Smooth muscle cell (in vitro differentiated cells): ENCODE data around the gene ZNF586. TPM values are rescaled to one million over a fixed set of nuclear protein-coding genes. Genes with fewer than 3 reads are reported as not detected.
"Not testable (repeated sequence)": the region's sequence is repeated elsewhere in the genome, so short reads cannot be mapped to it uniquely, and the experiment has no call there.

Source experiments
- DNase-seq: peaks from one replicate; lab custom pipeline; 2025; ENCODE audit not compliant: unreplicated experiment; lab: John Stamatoyannopoulos, UW
- H2AFZ ChIP-seq: fragments of 200-600 bp; sonication (generic); 2 replicates; pipeline ENCODE4 v1.6.0; 2016; ENCODE audit warnings: antibody characterized with exemption, low read depth, mild to moderate bottlenecking
- H3F3A ChIP-seq: fragments of 200-600 bp; sonication (generic); 2 replicates; pipeline ENCODE4 v1.6.0; 2017; ENCODE audit warnings: antibody characterized with exemption, low read depth
- H3K27ac ChIP-seq: fragments of 200-600 bp; sonication (generic); 2 replicates; pipeline ENCODE4 v1.5.1; 2016; ENCODE audit warnings: low read depth, mild to moderate bottlenecking
- H3K27me3 ChIP-seq: fragments of 200-600 bp; sonication (generic); 2 replicates; pipeline ENCODE4 v1.6.1; 2016; ENCODE audit warnings: low read depth, mild to moderate bottlenecking
- H3K36me3 ChIP-seq: fragments of 200-600 bp; sonication (generic); 2 replicates; pipeline ENCODE4 v1.5.1; 2016; ENCODE audit warnings: low read depth
- H3K4me1 ChIP-seq: fragments of 200-600 bp; sonication (generic); 2 replicates; pipeline ENCODE4 v1.5.1; 2016; ENCODE audit warnings: low read depth
- H3K4me2 ChIP-seq: fragments of 200-600 bp; sonication (generic); 2 replicates; pipeline ENCODE4 v1.6.0; 2016; ENCODE audit warnings: mild to moderate bottlenecking
- H3K4me3 ChIP-seq: fragments of 200-600 bp; sonication (generic); 2 replicates; pipeline ENCODE4 v1.5.1; 2016; ENCODE audit warnings: mild to moderate bottlenecking
- H3K79me2 ChIP-seq: fragments of 200-600 bp; sonication (generic); 2 replicates; pipeline ENCODE4 v1.6.0; 2016; ENCODE audit warnings: low read depth, mild to moderate bottlenecking
- H3K9ac ChIP-seq: fragments of 200-600 bp; sonication (generic); 2 replicates; pipeline ENCODE4 v1.6.0; 2016; ENCODE audit warnings: low read depth
- H3K9me3 ChIP-seq: fragments of 200-600 bp; sonication (generic); replicated peaks from 2 replicates; pipeline ENCODE4 v1.5.1; 2016; ENCODE audit warnings: low read depth
- H4K20me1 ChIP-seq: fragments of 200-600 bp; sonication (generic); 2 replicates; pipeline ENCODE4 v1.6.0; 2016; ENCODE audit warnings: low read depth
- WGBS: methylation state at CpG from one replicate; pipeline ENCODE4 v1.1.7; 2016; ENCODE audit warnings: low lambda C conversion rate; 5-methylcytosine and 5-hydroxymethylcytosine counted together
- polyA plus RNA-seq: library from polyadenylated mRNA; unstranded; fragments of >200 nt; fragmentation: Nextera tagmentation; extraction: Ambion mirVana; gene quantifications from 2 replicates; pipeline ENCODE4 v1.2.1, GENCODE V29; 2016
- total RNA-seq: library from RNA; depleted of rRNA; stranded (reverse); fragments of >200 nt; gene quantifications from 2 replicates; pipeline ENCODE4 v1.2.3, GENCODE V29; 2014
- TF ChIP-seq, protein P1 (sequence below): fragments of 200-600 bp; sonication (generic); IDR thresholded peaks from 2 replicates; pipeline ENCODE4 v1.5.1; 2017; ENCODE audit warnings: borderline replicate concordance, mild to moderate bottlenecking, antibody characterized with exemption; ENCODE audit not compliant: insufficient read depth, poor library complexity, severe bottlenecking

Gene ZNF586
- total and polyA plus RNA-seq, 2 experiments from 2014 or later = 3.2 to 8.2 TPM

DNA sequence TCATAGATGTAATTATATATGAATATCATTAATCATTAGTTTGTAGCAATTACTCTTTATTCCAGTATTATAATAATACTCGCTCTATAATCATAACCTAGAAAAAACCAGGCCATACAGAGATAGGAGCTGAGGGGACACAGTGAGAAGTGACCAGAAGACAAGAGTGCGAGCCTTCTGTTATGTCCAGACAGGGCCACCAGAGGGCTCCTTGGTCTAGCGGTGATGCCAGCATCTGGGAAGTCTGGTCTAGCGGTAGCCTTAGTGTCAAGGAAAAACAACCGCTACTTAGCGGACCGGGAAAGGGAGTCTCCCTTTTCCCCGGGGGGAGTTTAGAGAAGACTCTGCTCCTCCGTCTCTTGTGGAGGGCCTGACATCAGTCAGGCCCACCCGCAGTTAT lies 31.2 kb upstream of the ZNF586 start:
- not testable (repeated sequence) for H3K4me3 ChIP-seq, H3K79me2 ChIP-seq, H3K27ac ChIP-seq, H3K4me1 ChIP-seq, H3K9me3 ChIP-seq, H4K20me1 ChIP-seq, H3K27me3 ChIP-seq, DNase-seq, H3K36me3 ChIP-seq, H3K9ac ChIP-seq, H2AFZ ChIP-seq, H3F3A ChIP-seq
- TF ChIP-seq, protein P1, sequence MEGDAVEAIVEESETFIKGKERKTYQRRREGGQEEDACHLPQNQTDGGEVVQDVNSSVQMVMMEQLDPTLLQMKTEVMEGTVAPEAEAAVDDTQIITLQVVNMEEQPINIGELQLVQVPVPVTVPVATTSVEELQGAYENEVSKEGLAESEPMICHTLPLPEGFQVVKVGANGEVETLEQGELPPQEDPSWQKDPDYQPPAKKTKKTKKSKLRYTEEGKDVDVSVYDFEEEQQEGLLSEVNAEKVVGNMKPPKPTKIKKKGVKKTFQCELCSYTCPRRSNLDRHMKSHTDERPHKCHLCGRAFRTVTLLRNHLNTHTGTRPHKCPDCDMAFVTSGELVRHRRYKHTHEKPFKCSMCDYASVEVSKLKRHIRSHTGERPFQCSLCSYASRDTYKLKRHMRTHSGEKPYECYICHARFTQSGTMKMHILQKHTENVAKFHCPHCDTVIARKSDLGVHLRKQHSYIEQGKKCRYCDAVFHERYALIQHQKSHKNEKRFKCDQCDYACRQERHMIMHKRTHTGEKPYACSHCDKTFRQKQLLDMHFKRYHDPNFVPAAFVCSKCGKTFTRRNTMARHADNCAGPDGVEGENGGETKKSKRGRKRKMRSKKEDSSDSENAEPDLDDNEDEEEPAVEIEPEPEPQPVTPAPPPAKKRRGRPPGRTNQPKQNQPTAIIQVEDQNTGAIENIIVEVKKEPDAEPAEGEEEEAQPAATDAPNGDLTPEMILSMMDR = peak; percentile 62
- 5% methylated on average over 10 of the region's 10 CpGs for WGBS
- H3K4me2 ChIP-seq = peak overlapping the region; percentile 78

DNA sequence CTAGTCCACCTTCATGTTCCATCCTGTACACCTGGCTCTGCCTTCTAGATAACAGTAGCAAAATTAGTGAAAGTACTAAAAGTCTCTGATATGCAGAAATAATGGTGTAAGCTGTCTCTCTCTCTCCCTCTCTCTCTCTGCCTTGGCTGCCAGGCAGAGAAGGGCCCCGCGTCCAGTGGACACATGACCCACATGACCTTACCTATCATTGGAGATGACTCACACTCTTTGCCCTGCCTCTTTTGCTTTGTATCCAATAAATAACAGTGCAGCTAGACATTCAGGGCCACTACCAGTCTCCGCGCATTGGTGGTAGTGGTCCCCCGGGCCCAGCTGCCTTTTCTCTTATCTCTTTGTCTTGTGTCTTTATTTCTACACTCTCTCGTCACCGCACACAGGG lies 30.7 kb upstream of the ZNF586 start:
- H3K9me3 ChIP-seq, H3F3A ChIP-seq, DNase-seq, H3K4me3 ChIP-seq, H3K79me2 ChIP-seq, H3K27ac ChIP-seq, H3K27me3 ChIP-seq, H3K9ac ChIP-seq, H3K4me1 ChIP-seq, H2AFZ ChIP-seq, H3K36me3 ChIP-seq, H4K20me1 ChIP-seq: not testable (repeated sequence)
- peak overlapping the region; percentile 78 for H3K4me2 ChIP-seq
- 85% methylated on average over 7 of the region's 7 CpGs for WGBS

DNA sequence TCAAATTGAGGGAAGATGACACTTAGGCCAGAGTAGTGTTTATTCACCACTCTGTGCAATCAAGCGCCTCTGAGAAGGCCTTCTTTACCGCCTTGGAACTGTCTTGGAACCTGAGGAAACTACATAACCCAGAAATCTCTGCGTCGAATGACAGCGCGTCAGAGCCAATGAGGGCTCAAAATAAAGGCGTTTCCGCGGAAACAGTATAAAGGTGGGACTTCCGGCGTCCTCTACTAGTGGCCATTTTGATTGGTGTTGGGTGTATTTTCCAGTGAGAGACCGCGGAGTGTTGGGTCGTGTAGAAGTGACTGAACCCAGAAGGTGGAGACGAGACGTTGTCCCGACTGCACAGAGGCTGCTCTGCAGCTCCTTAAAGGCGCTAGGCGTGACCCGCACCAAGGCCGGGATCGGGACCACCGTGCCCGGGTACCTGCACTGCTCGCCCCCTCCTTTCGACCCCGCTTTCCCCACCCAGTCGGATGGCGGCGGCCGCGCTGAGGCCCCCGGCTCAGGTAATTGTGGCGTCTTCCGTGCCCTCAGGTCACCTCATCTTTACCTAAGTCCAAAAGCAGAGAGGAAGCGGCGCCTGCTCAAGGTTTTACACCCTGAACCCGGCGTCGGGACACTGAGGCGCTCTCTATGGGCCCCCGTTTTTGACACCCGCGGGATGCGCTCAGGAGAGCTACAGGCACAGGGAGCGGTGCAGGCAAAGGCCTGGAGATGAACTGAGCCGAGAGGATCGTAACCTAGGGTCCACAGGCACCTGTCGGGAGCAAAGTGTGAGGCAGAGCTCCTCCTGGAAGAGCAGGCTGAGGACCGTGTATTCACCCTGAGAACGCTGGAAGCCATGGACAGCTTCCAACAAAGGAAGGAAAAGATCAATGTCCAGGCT lies 22.6 kb upstream of the ZNF586 start, which contains the start of gene ZNF776:
TSS of gene ZNF776 (plus strand) at position 236 of the 892 bp plus-strand sequence. CDS start at position 480, 244 bp downstream.
- 3% methylated on average over 41 of the region's 51 CpGs for WGBS
- H3K79me2 ChIP-seq = peaks cover 41% of the 10 kb centered on the region
- no peaks in the 10 kb centered on the region for H3K27me3 ChIP-seq
- H3K9ac ChIP-seq = peak within 1 kb of the TSS; percentile 82
- H3K4me3 ChIP-seq = peak within 1 kb of the TSS; percentile 89
- no peaks in the 10 kb centered on the region for H3F3A ChIP-seq
- H3K27ac ChIP-seq = peak within 1 kb of the TSS; percentile 70
- H4K20me1 ChIP-seq = peaks cover 7% of the 10 kb centered on the region
- H3K4me1 ChIP-seq = peaks cover 7% of the 10 kb centered on the region
- peak within 1 kb of the TSS; percentile 92 for H3K4me2 ChIP-seq
- no peaks in the 10 kb centered on the region for H3K9me3 ChIP-seq
- peak within 1 kb of the TSS; percentile 64 for H2AFZ ChIP-seq
- TF ChIP-seq, protein P1 = no peak
- H3K36me3 ChIP-seq = peaks cover 16% of the 10 kb centered on the region
- peak; percentile 16 for DNase-seq

DNA sequence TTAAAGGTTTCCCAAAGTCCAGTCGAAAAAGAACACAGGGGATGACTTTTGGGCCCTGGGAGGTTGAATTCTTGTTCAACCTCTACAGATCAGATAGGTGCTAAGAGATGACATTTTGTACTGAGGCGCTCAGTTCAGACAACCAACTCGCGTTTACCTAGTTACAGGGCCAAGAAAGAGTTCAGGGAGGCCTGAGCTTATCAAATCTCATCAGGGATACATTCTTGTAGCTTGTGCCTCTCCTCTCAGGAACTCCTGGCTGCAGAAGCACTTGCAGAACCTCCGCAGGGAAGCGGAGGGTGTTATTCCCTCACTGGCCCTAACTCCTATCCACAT lies 22.0 kb upstream of the ZNF586 start:
- no peaks in the 10 kb centered on the region for H3F3A ChIP-seq
- H3K4me2 ChIP-seq = peak overlapping the region; percentile 92
- H3K4me3 ChIP-seq = peak overlapping the region; percentile 89
- DNase-seq = no peak
- TF ChIP-seq, protein P1 = no peak
- H3K4me1 ChIP-seq = peaks cover 7% of the 10 kb centered on the region
- peaks cover 41% of the 10 kb centered on the region for H3K79me2 ChIP-seq
- peak overlapping the region; percentile 64 for H2AFZ ChIP-seq
- WGBS = 27% methylated on average over 6 of the region's 6 CpGs
- peak overlapping the region; percentile 82 for H3K9ac ChIP-seq
- H3K36me3 ChIP-seq = peaks cover 22% of the 10 kb centered on the region
- no peaks in the 10 kb centered on the region for H3K27me3 ChIP-seq
- no peak overlapping the region for H3K27ac ChIP-seq
- no peaks in the 10 kb centered on the region for H3K9me3 ChIP-seq
- H4K20me1 ChIP-seq = peaks cover 7% of the 10 kb centered on the region
